Peyer's patch (tissue), 4 donors: ENCODE measurements around the gene EMC10.

Experiments
- CTCF ChIP-seq, 6 experiments: fragments of 450-650 bp in 4 of 6; fragments of 200-600 bp in 2 of 6; sonication (generic) in 1 of 6; IDR thresholded peaks; one replicate each; pipeline ENCODE4 v1.5.1; 2017 to 2019; ENCODE audit warnings: antibody characterized with exemption in 6 of 6, mild to moderate bottlenecking in 3 of 6, moderate library complexity in 1 of 6
- POLR2A ChIP-seq, 2 donors: fragments of 450-650 bp; IDR thresholded peaks; one replicate each; pipeline ENCODE4 v1.5.1; 2017; ENCODE audit warnings: antibody characterized with exemption in 2 of 2, mild to moderate bottlenecking in 2 of 2, moderate library complexity in 2 of 2

GRCh38 chr19:50455992-50456391 lies 20.3 kb upstream of the EMC10 start:
- no peak for TF ChIP-seq CTCF (IDR thresholded peaks at IDR 0.05)
- no peak for TF ChIP-seq POLR2A (IDR thresholded peaks at IDR 0.05)
